Epithelial cell of proximal tubule (primary cell): Measurements from ENCODE around the gene BZW2. TPM values are rescaled to one million over a fixed set of nuclear protein-coding genes. Genes with fewer than 3 reads are reported as not detected.

Experiments
- DNase-seq: peaks from one replicate; pipeline ENCODE4 v3.0.0-alpha.2; 2011; ENCODE audit warnings: low read depth
- H3K4me3 ChIP-seq: 2 replicates; pipeline ENCODE4 v1.5.1; 2011; ENCODE audit warnings: low read depth, mild to moderate bottlenecking, low read length
- CTCF ChIP-seq: conservative IDR thresholded peaks from 2 replicates; pipeline ENCODE4 v1.5.1; 2012; ENCODE audit warnings: low read depth, mild to moderate bottlenecking, low read length
- total RNA-seq: library from RNA; depleted of rRNA; stranded (reverse); fragments of >200 nt; gene quantifications from 2 replicates; pipeline ENCODE4 v1.2.3, GENCODE V29; 2015

BZW2 gene
- total RNA-seq, 1 donor from 2014 or later, result 102 TPM

GRCh38 chr7:16660702-16661464 is 14.9 kb downstream of the BZW2 start:
- TF ChIP-seq CTCF, result no peak
- no peak for DNase-seq
- H3K4me3 ChIP-seq, result no peak overlapping the region

- no peak for DNase-seq
- no peak overlapping the region for H3K4me3 ChIP-seq
- no peak for TF ChIP-seq CTCF
Observed at GRCh38 chr7:16661924-16662323, 15.9 kb downstream of the BZW2 start.

- DNase-seq, result no peak
- no peak overlapping the region for H3K4me3 ChIP-seq
- no peak for TF ChIP-seq CTCF
Observed at GRCh38 chr7:16667355-16667754, 21.4 kb downstream of the BZW2 start.

- no peak for TF ChIP-seq CTCF
- H3K4me3 ChIP-seq, result no peak overlapping the region
- peak; percentile 81 for DNase-seq
Observed at GRCh38 chr7:16668049-16668858, 22.3 kb downstream of the BZW2 start.

- H3K4me3 ChIP-seq, result no peak overlapping the region
- DNase-seq, result no peak
- no peak for TF ChIP-seq CTCF
Observed at GRCh38 chr7:16668978-16669377, 23.0 kb downstream of the BZW2 start.

GRCh38 chr7:16669581-16669980 is 23.6 kb downstream of the BZW2 start:
- TF ChIP-seq CTCF, result no peak
- DNase-seq, result no peak
- H3K4me3 ChIP-seq, result no peak overlapping the region
